ENCODE results near the gene ALCAM.

Gene ALCAM

DNA sequence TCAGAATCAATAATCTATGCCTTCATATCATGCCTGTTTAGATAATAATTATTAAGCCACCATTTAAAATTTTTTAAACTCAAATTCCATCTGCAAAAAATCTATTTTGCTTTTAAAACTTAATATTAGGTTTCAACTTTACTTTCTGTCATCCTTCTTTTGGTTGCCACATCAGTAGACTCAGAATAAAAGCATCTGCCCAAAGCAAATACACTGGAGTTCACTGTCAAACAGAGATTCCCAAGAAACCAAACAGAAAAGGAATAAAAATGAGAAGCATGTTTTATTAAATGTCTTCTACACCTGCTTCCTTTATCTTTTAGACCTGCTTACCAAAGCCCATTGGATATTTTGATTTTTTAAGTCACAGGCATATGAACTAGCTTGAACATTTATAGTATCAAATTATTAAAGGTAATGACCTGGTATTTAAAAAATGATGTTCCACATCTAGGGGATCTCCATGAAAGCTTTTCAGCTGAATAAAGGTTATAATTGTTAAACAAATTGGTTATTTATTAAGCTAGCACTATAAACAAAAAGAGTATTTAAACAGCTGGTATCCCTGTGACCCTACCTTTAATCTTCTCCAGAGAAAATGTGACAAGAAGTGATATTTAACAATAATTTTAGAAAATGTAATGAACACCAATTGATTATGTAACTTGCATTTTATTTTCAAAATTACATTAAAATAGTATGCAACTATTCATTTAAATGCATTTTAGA lies 62.5 kb downstream of the ALCAM start:
- DNase-seq (ENCODE audit: low read depth in 2 of 2), result no peak

DNA sequence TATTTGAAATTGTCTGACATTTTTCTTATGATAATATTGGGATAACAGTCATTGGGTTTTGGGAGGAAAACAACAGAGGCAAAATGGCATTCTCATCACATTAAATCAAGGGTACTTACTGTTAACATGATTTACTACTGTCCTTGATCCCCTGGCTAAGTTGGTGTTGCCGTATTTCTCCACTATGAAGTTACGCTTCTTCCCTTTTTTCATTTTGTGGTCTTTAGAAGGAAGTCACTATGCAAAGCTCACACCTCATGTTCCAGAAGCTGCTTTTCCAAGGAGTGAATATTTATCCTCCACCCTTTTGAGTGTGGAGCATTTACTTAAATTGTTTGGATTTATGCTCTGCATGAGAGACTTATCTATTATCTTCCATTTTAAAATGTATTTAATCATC lies 63.7 kb downstream of the ALCAM start:
- no peak for DNase-seq (ENCODE audit: low read depth in 2 of 2)

DNA sequence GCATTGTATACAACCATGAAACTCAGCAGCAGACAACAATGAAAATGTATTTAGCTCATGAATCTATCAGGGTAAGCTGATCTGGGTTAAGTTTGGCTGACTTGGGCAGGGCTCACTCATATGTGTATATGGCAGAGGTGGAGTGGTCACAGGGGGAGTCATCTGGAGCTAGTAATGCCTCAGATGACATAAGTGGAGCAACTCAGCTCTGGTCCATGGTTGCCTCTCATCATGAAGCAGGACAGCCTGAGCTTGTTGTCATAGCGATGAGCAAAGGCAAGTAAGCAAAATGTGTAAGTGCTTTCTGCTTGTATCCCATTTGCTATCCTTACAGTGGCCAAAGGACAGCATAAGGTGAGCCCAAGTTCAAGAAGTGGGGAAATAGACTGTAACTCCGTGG lies 64.5 kb downstream of the ALCAM start:
- DNase-seq (ENCODE audit: low read depth in 2 of 2), result no peak

DNA sequence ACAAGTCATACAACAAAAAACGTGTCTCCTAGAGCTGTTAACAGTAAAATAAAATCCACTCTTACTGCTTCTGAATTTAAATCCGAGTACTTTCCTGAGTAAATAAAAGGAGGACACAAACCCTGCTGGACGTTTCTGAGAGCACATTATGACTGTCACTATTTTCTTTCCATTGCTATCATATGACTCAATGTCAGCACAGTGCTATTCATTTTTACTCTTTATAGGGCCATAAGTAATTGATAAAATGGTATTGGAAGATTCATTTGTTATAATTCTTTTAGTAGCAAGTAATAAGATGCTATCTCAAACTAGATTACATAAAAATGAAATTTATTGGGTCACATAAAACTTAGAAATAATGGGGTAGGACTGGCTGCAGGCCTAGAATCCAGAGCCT lies 68.6 kb downstream of the ALCAM start:
- DNase-seq (ENCODE audit: low read depth in 2 of 2), result no peak

DNA sequence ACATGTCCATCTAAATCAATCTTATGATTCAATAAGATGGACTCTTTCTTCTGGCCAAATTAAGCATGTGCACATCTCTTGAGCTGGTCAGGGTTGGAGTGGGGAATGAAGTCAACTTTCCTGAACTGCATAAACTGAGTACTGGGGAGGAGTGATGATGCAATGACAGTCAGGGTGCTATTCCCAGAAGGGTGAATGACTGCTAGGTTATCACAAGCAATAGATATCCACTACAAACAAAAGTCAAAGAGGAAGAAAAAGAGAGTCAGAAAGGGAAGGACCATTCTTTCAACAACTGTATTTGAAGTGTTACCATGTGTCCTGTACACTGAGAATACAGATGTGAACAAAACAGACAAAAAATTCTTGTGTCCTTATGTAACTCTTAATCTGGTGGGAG lies 70.0 kb downstream of the ALCAM start:
- DNase-seq (ENCODE audit: low read depth in 2 of 2), result no peak

DNA sequence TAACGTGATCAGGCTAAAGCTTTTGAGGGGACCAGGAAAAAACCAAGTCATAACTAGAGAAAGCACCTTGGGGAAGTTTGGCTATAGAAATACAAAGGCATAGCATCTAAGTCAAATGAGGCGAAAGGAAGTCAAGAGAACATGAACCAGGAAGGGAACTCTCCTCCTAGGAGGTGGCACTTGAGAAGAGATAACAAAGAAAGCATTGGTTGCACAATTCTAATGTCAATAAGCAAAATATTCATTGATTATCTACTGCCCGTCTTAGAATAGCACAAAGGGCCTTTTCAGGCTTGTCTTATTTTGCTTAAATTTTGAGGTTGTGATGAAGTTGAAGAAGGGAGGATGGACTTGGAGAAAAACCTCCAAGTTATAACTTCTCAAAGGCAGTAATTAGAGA lies 73.4 kb downstream of the ALCAM start:
- no peak for DNase-seq (ENCODE audit: low read depth in 2 of 2)

DNA sequence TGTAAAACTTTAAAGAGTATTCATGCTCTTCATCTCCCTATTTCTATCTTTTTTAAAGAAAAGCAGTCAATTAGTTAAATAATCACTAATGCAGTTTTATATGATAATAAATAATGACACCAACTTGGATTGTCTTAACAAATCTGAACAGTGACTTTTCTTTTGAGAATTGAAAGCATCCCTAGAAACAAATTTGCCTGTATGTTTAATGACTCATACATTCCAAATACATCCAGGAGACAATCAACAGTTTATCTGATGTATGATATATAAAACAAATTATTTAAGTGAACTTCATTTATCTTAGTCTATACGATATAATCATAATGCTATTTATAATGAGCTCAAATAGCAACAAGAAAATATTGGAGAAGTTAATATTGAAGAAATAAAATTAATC lies 78.0 kb downstream of the ALCAM start:
- DNase-seq (ENCODE audit: low read depth in 2 of 2), result no peak

DNA sequence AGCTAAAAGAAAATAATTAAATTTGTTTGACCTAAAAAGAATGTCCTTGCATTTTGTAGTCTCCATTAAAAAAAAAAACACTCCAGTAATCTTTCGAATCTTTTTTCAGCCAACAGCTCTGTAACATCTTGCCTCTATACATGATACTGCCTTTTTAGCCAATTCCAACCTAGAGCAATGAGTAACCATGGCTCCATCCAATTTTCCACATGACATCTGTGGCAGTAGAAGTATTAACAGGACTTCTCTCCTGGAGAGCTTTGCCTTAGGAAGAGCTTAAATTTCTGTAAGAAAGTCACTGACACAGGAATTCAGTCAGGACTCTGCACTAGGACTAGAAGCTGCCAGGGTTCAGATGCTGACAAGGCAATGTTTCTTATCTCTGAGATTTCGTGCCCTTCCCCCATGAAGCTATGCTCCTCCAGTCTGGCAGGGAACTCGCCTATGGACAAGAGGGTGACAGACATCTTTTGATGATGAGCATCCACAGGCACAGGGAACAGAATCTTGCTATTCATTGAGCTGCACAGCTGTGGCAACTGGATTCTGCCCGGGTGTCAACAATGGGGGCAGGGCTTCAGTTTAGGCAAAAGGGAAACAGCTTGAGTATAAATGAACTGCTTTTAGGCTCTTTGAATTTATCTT lies 81.8 kb downstream of the ALCAM start:
- DNase-seq (ENCODE audit: low read depth in 2 of 2), result no peak

DNA sequence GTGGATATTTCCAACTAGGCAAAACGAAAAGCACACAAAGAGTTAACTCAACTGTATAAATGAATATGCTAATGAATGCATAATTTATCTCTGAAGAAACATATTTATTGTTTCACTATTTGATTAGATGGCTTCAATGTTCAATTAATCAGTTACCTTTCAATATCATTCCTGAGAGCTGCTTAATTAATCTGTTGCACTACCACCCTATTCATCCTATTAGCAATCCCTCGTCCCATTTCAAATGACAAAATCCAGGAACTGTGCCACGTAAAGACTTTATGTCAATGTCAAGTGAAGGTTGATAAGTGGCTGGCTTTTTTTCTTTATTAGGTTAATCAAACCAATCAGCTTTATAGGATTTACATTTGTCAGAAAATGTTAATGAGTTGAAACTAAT lies 82.7 kb downstream of the ALCAM start:
- no peak for DNase-seq (ENCODE audit: low read depth in 2 of 2)

DNA sequence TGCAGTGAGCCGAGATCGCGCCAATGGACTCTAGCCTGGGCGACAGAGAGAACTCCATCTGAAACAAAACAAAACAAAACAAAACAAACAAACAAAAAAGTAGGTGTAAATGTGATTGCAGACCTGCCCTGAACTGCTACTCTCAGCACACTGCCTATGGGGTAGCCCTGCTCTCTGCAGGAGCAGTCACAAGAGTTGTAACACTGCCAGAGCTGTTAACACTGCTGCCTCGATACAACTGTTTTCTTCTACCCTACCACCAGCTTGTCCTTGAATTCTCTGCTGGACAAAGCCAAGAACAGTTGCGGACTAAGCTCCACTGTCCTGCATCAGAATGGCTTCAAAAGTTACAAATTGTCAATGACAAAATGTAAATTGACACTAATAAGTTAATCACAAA lies 89.3 kb downstream of the ALCAM start:
- no peak for DNase-seq (ENCODE audit: low read depth in 2 of 2)

DNA sequence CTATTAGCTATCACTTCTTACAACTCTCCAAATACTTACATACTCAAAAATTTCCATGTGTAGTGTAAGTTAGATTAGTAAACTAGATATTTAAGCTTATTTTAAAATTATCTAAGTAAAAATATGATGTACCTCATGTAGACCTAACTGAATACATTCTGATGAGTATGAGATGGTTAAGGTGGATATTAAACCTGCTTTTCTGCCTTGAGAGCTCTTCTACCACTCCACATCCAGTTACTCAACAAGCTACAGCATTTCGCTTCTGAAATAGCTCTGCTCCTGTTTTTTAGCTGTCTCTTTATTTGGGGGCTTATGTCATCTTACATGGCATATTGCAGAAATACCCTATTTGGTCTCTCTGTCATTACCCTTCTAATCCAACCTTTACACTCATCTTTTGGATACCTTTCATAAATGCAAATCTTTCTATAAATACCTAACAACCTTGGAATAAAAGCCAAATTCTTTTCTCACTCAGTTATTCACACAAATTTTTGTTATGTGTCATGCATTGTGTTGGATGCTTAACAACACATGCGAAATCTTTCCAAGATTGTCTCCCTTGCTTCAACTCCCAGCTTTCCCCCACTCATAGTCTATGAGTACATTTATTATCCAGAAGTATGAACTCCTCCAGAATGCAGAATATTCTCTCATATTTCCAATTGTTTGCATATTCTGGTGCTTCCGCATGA lies 92.0 kb downstream of the ALCAM start:
- DNase-seq (ENCODE audit: low read depth in 2 of 2), result no peak

DNA sequence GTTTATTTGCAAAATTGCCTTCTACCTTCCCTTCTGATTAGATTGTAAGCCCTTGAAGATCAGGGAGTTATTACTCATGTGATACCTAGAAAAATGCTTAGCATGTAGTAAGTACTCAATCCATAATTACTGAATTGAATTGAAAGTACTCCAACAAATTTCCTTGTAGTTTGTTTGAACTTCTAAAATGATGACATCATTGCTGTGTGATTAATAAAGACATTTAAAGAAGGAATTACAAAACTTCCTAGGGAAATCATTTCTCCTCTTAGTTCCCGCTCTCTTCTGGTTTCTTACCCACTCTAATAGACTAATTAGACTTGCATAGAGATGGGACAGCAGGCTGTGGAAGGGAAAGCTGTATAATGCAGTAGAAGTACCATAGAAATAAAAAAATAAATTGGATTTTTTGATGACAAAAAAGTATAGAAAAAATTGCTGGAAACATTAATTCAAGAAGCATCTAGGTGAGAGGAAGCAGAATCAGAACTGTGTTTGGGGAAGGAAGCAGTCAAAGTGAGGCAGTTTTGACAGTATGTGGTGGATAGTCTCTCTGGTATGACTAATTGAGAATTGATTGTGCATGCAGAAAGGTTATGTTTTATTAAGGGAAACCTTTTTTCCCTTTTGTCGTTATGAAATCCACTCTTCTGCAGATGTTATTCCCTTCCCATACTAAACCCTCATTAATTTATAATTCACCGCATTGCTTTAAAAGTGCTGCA lies 93.0 kb downstream of the ALCAM start:
- DNase-seq (ENCODE audit: low read depth in 2 of 2), result no peak

DNA sequence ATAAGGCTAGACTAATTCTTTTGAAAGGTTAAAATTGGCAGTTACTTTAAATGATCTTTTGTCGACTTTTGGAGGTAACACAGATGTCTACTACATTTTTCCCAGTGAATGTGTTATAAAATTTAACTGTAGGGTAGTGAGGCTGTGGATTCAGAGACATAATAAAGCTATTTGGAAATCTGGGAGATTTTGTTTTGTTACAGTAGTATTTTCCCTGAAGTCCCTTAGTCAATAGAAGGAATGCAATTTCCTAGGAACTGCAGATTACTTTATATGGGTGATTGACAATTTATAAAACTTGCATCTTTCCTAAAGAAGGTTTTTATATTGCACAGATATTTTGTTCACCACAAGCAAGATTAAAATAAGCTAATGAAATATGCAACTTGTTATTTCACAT lies 96.9 kb downstream of the ALCAM start:
- DNase-seq (ENCODE audit: low read depth in 2 of 2), result no peak

DNA sequence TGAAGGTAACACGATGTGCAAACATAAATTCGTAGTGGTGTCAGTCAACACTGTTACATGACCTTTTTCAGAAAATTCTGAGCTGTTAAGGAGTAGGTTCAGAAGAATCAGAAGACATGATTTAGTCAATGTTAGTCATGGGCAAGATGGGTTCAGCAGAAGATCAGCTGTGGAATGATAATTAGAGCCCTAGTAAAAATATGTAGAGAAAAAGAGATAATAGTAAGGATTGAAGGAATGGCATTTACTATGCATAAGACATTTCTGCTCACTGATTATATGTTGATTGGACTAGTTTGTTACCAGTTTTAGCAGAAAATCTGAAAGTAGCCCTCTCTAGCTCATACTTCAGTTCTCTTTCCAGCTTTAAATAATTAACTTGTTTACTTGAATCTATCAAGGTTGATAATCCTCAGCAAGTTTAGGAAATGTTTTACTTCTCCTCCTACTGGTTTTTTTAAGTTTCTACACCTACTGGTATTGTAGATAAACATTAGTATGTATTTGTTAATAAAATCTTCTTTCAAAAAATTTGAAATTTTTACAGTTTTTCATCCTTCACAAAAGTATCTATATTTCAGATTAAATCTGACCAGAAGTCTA lies 98.6 kb downstream of the ALCAM start:
- no peak for DNase-seq (ENCODE audit: low read depth in 2 of 2)

DNA sequence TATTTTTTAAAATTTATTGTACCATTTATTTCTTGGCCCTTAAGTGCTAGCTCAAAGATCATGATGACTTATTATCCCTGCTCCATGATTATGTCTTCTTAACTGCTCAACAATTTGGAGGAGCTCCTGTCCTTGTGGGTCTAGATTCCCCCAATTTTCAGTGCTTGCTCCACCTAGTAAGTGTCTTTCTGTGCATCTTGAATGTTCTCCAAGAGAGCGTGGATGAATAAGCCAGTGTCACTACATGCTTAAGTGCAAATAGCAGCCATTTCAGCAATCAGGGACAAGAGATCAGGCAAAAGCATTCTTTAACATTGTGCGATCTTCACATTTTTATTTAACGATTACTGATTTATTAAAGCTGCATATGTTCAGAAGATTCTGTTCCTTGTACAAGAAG lies 99.4 kb downstream of the ALCAM start:
- DNase-seq (ENCODE audit: low read depth in 2 of 2), result no peak

DNA sequence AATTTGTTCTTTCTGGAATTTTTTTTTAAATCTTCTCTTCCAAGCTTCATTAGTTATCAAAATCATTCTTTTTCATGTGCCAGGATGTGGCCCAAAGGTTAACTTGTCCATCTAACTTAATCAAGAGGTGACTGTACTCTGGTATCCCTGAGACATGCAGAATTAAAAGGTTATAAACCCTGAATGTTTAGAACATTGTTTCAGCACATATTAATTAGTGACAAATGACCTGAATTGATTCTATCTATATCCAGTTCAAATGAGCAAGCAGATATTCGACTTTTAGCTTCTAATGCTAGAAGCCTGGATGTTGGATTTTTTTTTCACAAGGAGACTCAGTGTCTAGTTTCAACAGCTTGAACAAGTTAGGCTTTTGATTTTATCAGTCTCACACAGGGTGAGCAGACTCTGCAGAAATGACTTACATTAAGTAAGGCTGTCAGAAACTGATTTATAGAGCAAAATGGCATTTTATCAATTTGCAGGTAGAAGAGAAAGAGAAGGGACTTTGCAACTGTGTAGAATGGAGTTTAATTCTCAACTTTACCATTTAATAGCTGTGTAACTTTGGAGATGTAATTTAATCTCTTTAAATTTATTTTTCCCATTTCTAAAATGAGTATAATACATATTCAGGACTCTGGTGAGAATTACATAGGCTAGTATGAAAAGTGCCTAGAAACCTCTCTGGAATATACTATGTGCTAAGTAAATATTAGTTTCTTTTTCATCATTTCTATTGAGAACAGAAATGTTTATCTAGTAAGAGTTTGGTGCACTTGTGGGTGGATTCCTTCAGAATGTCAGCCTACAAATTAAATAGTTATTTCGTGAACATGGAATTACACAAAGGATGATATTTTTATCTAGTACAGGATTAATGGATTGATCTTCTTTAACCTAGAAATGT lies 100.0 kb downstream of the ALCAM start:
- no peak for DNase-seq (ENCODE audit: low read depth in 2 of 2)

DNA sequence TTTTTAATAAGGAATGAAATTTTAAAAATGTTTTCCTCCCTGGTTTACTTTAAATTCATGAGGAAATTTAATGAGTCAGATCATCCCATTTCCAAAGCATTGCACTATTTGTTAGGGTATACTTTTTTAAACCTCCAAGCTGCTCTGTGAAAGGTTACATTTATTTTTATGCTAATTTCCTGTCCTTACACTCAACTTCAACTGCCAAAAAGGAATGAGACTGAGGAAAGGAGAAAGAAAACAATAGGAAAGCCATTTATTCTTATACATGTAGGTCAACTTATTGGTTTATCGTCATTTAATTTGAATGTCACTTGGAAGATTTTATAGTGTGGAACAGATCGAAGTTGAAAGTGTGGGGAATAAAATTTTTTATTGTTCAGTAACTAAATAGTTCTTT lies 104.1 kb downstream of the ALCAM start:
- no peak for DNase-seq (ENCODE audit: low read depth in 2 of 2)

DNA sequence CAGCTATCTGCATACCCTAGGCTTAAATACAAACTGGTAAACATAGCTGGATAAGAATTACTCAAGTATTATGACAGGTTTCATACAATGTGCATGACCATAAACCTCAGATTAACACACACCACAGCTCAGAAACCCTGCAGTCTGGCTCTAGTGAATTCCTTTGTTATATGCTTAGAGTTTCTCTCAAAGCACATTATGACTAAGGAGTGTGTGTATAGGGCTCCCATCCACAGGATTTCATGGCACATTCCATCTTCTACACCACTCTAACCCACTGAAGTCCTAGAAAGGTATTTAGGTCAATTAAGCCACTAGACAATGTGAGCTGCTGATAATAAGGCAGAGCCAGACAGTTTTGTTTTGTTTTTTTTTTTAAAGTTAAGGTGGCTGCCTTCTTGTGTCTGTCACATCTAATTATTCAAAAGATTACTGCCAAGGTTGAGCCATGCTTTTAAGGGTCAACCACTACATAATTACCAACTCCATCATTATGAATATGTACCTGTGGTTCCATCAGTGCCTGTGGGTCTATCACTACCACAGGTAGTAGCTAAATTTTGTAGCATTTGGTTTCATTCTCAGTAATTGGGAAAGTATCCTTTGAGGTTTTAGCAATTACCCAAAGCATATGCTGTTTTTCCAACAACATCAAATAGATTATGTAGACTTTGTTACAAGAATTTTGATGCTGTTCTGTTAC lies 107.0 kb downstream of the ALCAM start:
- no peak for DNase-seq (ENCODE audit: low read depth in 2 of 2)

DNA sequence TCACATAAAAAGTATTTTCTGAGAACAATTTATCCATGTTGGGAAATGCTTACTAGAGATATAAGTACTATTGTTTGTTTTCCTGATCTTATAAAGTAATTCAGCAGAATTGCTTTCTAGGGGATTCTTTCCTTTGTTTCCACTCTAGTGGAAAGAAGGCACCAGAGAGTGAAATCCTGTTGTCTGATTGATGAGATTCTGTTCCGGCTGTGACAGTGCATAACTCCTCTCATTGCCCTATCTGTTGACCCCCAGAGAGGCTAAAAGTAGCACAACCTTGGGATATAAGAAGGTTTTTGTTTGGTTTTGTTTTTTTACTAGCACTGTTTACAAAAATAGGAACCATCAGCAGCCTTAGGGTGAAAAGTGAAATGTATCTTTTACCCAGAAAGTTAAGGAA lies 114.1 kb downstream of the ALCAM start:
- DNase-seq (ENCODE audit: low read depth in 2 of 2), result no peak

DNA sequence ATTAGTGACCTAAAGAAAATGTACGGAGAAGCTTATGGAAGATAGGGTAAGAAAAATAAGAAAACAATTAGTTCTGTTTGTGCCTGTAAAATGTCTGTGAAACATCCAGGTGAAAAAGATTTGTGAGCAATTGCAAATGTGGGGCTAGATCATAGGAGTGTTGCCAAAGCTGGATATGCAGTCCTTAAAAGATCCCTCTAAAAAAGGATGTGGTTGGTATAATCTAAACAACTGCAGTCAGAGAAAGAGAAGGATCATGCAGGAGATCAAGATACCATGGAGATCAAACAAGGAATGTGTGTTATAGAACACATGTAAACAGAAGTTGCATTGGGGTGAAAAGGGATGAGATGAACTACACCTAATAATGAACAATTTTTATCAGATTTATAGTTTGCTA lies 116.8 kb downstream of the ALCAM start:
- no peak for DNase-seq (ENCODE audit: low read depth in 2 of 2)
